Activated naive CD8-positive, alpha-beta T cell treated with anti-CD3 and anti-CD28 coated beads for 36 hours (primary cell): ENCODE results near the gene KIAA1671. TPM values are rescaled to one million over a fixed set of nuclear protein-coding genes. Genes with fewer than 3 reads are reported as not detected.

ENCODE experiments used
- DNase-seq: peaks from one replicate; pipeline ENCODE4 v3.0.0; 2021
- H3K27ac Mint-ChIP-seq: one replicate; pipeline ENCODE4 v1.8.0; 2022; ENCODE audit warnings: mild to moderate bottlenecking, moderate library complexity, mixed read lengths
- H3K27me3 Mint-ChIP-seq: one replicate; pipeline ENCODE4 v1.8.0; 2022; ENCODE audit warnings: mild to moderate bottlenecking, mixed read lengths
- H3K36me3 Mint-ChIP-seq: one replicate; pipeline ENCODE4 v1.8.0; 2021; ENCODE audit warnings: mild to moderate bottlenecking, mixed read lengths
- H3K4me1 Mint-ChIP-seq: one replicate; pipeline ENCODE4 v1.8.0; 2021; ENCODE audit warnings: mixed read lengths
- H3K4me3 Mint-ChIP-seq: one replicate; pipeline ENCODE4 v1.8.0; 2022; ENCODE audit warnings: mild to moderate bottlenecking, moderate library complexity, mixed read lengths
- H3K9me3 Mint-ChIP-seq: one replicate; pipeline ENCODE4 v1.8.0; 2022; ENCODE audit warnings: mixed read lengths
- total RNA-seq, 2 experiments: library from RNA; stranded (reverse); gene quantifications; one replicate each; pipeline ENCODE4 v1.2.3, GENCODE V29; 2021

Gene KIAA1671
- total RNA-seq, 2 experiments from 2014 or later = 11.0 to 11.3 TPM

GRCh38 chr22:25007444-25008106, 55.1 kb downstream of the KIAA1671 start:
- no peak for DNase-seq
- Mint-ChIP-seq H3K4me1 (no peaks in the 10 kb centered on the region), H3K4me3 (no peak overlapping the region), H3K27ac (no peak overlapping the region), H3K9me3 (no peaks in the 10 kb centered on the region), H3K27me3 (no peaks in the 10 kb centered on the region), H3K36me3 (no peaks in the 10 kb centered on the region)

GRCh38 chr22:25008666-25009065, 56.1 kb downstream of the KIAA1671 start:
- no peaks in the 10 kb centered on the region for H3K36me3 Mint-ChIP-seq
- H3K27me3 Mint-ChIP-seq = no peaks in the 10 kb centered on the region
- H3K9me3 Mint-ChIP-seq = no peaks in the 10 kb centered on the region
- no peaks in the 10 kb centered on the region for H3K4me1 Mint-ChIP-seq
- no peak for DNase-seq
- no peak overlapping the region for H3K27ac Mint-ChIP-seq
- H3K4me3 Mint-ChIP-seq = no peak overlapping the region

GRCh38 chr22:25012741-25013143, 60.2 kb downstream of the KIAA1671 start:
- H3K36me3 Mint-ChIP-seq = no peaks in the 10 kb centered on the region
- H3K27ac Mint-ChIP-seq = no peak overlapping the region
- H3K27me3 Mint-ChIP-seq = no peaks in the 10 kb centered on the region
- no peak for DNase-seq
- no peaks in the 10 kb centered on the region for H3K9me3 Mint-ChIP-seq
- no peaks in the 10 kb centered on the region for H3K4me1 Mint-ChIP-seq
- no peak overlapping the region for H3K4me3 Mint-ChIP-seq

- Mint-ChIP-seq H3K4me3 (no peak overlapping the region), H3K27ac (no peak overlapping the region), H3K36me3 (no peaks in the 10 kb centered on the region), H3K9me3 (no peaks in the 10 kb centered on the region), H3K27me3 (no peaks in the 10 kb centered on the region), H3K4me1 (no peaks in the 10 kb centered on the region)
- no peak for DNase-seq
Observed at GRCh38 chr22:25013607-25014006, 61.1 kb downstream of the KIAA1671 start.

- H3K4me1 Mint-ChIP-seq = no peaks in the 10 kb centered on the region
- H3K36me3 Mint-ChIP-seq = no peaks in the 10 kb centered on the region
- H3K27ac Mint-ChIP-seq = no peak overlapping the region
- no peak for DNase-seq
- H3K4me3 Mint-ChIP-seq = no peak overlapping the region
- no peaks in the 10 kb centered on the region for H3K27me3 Mint-ChIP-seq
- no peaks in the 10 kb centered on the region for H3K9me3 Mint-ChIP-seq
Observed at GRCh38 chr22:25014896-25015755, 62.6 kb downstream of the KIAA1671 start.

- DNase-seq = no peak
- Mint-ChIP-seq H3K9me3 (no peaks in the 10 kb centered on the region), H3K36me3 (no peaks in the 10 kb centered on the region), H3K27me3 (peaks cover 6% of the 10 kb centered on the region), H3K27ac (no peak overlapping the region), H3K4me3 (no peak overlapping the region), H3K4me1 (no peaks in the 10 kb centered on the region)
Observed at GRCh38 chr22:25016311-25016710, 63.8 kb downstream of the KIAA1671 start.

- H3K27ac Mint-ChIP-seq = no peak overlapping the region
- H3K4me1 Mint-ChIP-seq = no peaks in the 10 kb centered on the region
- no peaks in the 10 kb centered on the region for H3K9me3 Mint-ChIP-seq
- H3K27me3 Mint-ChIP-seq = peaks cover 6% of the 10 kb centered on the region
- no peak for DNase-seq
- H3K36me3 Mint-ChIP-seq = no peaks in the 10 kb centered on the region
- no peak overlapping the region for H3K4me3 Mint-ChIP-seq
Observed at GRCh38 chr22:25018009-25018408, 65.5 kb downstream of the KIAA1671 start.

GRCh38 chr22:25019427-25020184, 67.1 kb downstream of the KIAA1671 start:
- Mint-ChIP-seq H3K4me1 (no peaks in the 10 kb centered on the region), H3K27me3 (peaks cover 6% of the 10 kb centered on the region), H3K36me3 (no peaks in the 10 kb centered on the region), H3K4me3 (no peak overlapping the region), H3K27ac (no peak overlapping the region), H3K9me3 (no peaks in the 10 kb centered on the region)
- no peak for DNase-seq

GRCh38 chr22:25021409-25021808, 68.9 kb downstream of the KIAA1671 start:
- H3K4me1 Mint-ChIP-seq = peaks cover 3% of the 10 kb centered on the region
- no peak overlapping the region for H3K4me3 Mint-ChIP-seq
- DNase-seq = no peak
- H3K27me3 Mint-ChIP-seq = peaks cover 6% of the 10 kb centered on the region
- no peaks in the 10 kb centered on the region for H3K36me3 Mint-ChIP-seq
- no peak overlapping the region for H3K27ac Mint-ChIP-seq
- no peaks in the 10 kb centered on the region for H3K9me3 Mint-ChIP-seq

GRCh38 chr22:25021976-25022711, 69.6 kb downstream of the KIAA1671 start:
- peaks cover 6% of the 10 kb centered on the region for H3K27me3 Mint-ChIP-seq
- no peaks in the 10 kb centered on the region for H3K36me3 Mint-ChIP-seq
- H3K4me3 Mint-ChIP-seq = no peak overlapping the region
- H3K9me3 Mint-ChIP-seq = no peaks in the 10 kb centered on the region
- no peak overlapping the region for H3K27ac Mint-ChIP-seq
- H3K4me1 Mint-ChIP-seq = peaks cover 3% of the 10 kb centered on the region
- DNase-seq = no peak

GRCh38 chr22:25023879-25024278, 71.4 kb downstream of the KIAA1671 start:
- no peak for DNase-seq
- no peaks in the 10 kb centered on the region for H3K36me3 Mint-ChIP-seq
- H3K4me1 Mint-ChIP-seq = peaks cover 3% of the 10 kb centered on the region
- no peak overlapping the region for H3K27ac Mint-ChIP-seq
- H3K27me3 Mint-ChIP-seq = peaks cover 6% of the 10 kb centered on the region
- H3K9me3 Mint-ChIP-seq = no peaks in the 10 kb centered on the region
- no peak overlapping the region for H3K4me3 Mint-ChIP-seq

GRCh38 chr22:25024895-25025294, 72.4 kb downstream of the KIAA1671 start:
- H3K4me3 Mint-ChIP-seq = no peak overlapping the region
- peaks cover 6% of the 10 kb centered on the region for H3K27me3 Mint-ChIP-seq
- no peak overlapping the region for H3K27ac Mint-ChIP-seq
- DNase-seq = no peak
- H3K9me3 Mint-ChIP-seq = no peaks in the 10 kb centered on the region
- H3K4me1 Mint-ChIP-seq = peaks cover 3% of the 10 kb centered on the region
- H3K36me3 Mint-ChIP-seq = no peaks in the 10 kb centered on the region

GRCh38 chr22:25025491-25026400, 73.2 kb downstream of the KIAA1671 start:
- Mint-ChIP-seq H3K36me3 (no peaks in the 10 kb centered on the region), H3K27me3 (peaks cover under 1% of the 10 kb centered on the region), H3K4me1 (peaks cover 3% of the 10 kb centered on the region), H3K27ac (no peak overlapping the region), H3K9me3 (no peaks in the 10 kb centered on the region), H3K4me3 (no peak overlapping the region)
- no peak for DNase-seq
